K562 (cell line): ENCODE measurements around the gene ITPR2. TPM values are rescaled to one million over a fixed set of nuclear protein-coding genes. Genes with fewer than 3 reads are reported as not detected.

Experiments
- ATAC-seq: fragments of 200-7000 bp; cut with Tn5 transposase; 3 replicates; pipeline ENCODE4 v1.9.1; 2020; ENCODE audit warnings: moderate library complexity
- BruUV-seq: library from RNA; stranded (reverse); fragments of 400-500 nt; replicated peaks from 2 replicates; lab custom pipeline; 2021; lab: Mats Ljungman, UMichigan
- CTCF ChIA-PET: fragments of 300-600 bp; formaldehyde crosslinking; extraction: SDS; loops from one replicate; lab custom pipeline; 2021; ENCODE audit warnings: low intra/inter-chr PET ratio; lab: Yijun Ruan, JAX
- POLR2A ChIA-PET: fragments of 300-600, 350-650 bp; sonication (Branson Sonifier 250); formaldehyde crosslinking; extraction: SDS; loops from one replicate; lab custom pipeline; 2021; ENCODE audit warnings: antibody characterized with exemption, inconsistent platforms; lab: Yijun Ruan, JAX
- DNase-seq, 4 experiments: peaks; one replicate each; pipeline versions ENCODE4 v3.0.0 to v3.0.0-alpha.2; 2011 to 2018; ENCODE audit warnings: low spot score in 3 of 4, mixed read lengths in 3 of 4; ENCODE audit errors: extremely low read depth in 1 of 4
- FAIRE-seq: peaks from 2 replicates; lab custom pipeline; 2011; peaks lifted over from hg19 to GRCh38; lab: Jason Lieb, UNC
- H2AFZ ChIP-seq: 2 replicates; pipeline ENCODE4 v1.6.0; 2011; ENCODE audit warnings: low read depth, low read length, control low read depth, inconsistent platforms
- H3K27ac ChIP-seq: fragments of 200-600 bp; 3 replicates; pipeline ENCODE4 v1.8.0; 2011; ENCODE audit warnings: low read depth, mild to moderate bottlenecking, control low read depth, inconsistent platforms, low read length, moderate library complexity, mixed read lengths; ENCODE audit errors: extremely low read depth
- H3K27me3 ChIP-seq, 2 experiments: fragments of 300-600 bp in 1 of 2; 2 replicates in 1 of 2; 3 replicates in 1 of 2; pipeline versions ENCODE4 v1.6.0 to v1.8.0; 2011; ENCODE audit warnings: inconsistent platforms in 2 of 2, low read length in 2 of 2, mild to moderate bottlenecking in 1 of 2, mixed read lengths in 1 of 2, moderate library complexity in 1 of 2; ENCODE audit not compliant: control insufficient read depth in 2 of 2, insufficient read depth in 2 of 2
- H3K36me3 ChIP-seq: fragments of 300-600 bp; 3 replicates; pipeline ENCODE4 v1.8.0; 2011; ENCODE audit warnings: mild to moderate bottlenecking, low read length, inconsistent platforms; ENCODE audit not compliant: control insufficient read depth, insufficient read depth
- H3K4me1 ChIP-seq, 2 experiments: fragments of 200-600 bp in 1 of 2; replicated peaks in 1 of 2; 2 replicates in 1 of 2; 3 replicates in 1 of 2; pipeline versions ENCODE4 v1.5.1 to v1.8.0; 2011; ENCODE audit warnings: inconsistent platforms in 2 of 2, low read length in 2 of 2, mild to moderate bottlenecking in 1 of 2, mixed read lengths in 1 of 2, moderate library complexity in 1 of 2; ENCODE audit not compliant: control insufficient read depth in 2 of 2, insufficient read depth in 2 of 2
- H3K4me2 ChIP-seq: 2 replicates; pipeline ENCODE4 v1.6.1; 2011; ENCODE audit warnings: low read length, control low read depth, inconsistent platforms, mixed read lengths; ENCODE audit not compliant: insufficient read depth
- H3K4me3 ChIP-seq: fragments of 200-600 bp; sonication (generic), shearing (Covaris generic); 2 replicates; pipeline ENCODE4 v1.5.1; 2016; ENCODE audit warnings: control low read depth, inconsistent platforms
- H3K79me2 ChIP-seq: fragments of 200-600 bp; 3 replicates; pipeline ENCODE4 v1.8.0; 2011; ENCODE audit warnings: low read length, inconsistent platforms; ENCODE audit not compliant: control insufficient read depth, insufficient read depth
- H3K9ac ChIP-seq, 2 experiments: 2 replicates each; pipeline versions ENCODE4 v1.6.0 to v1.6.1; 2011; ENCODE audit warnings: low read depth in 2 of 2, low read length in 2 of 2, control low read depth in 1 of 2, inconsistent platforms in 1 of 2, mild to moderate bottlenecking in 1 of 2, mixed read lengths in 1 of 2; ENCODE audit not compliant: insufficient read depth in 1 of 2
- H3K9me1 ChIP-seq: one replicate; pipeline ENCODE4 v1.6.0; 2011; ENCODE audit warnings: inconsistent platforms, mild to moderate bottlenecking, low read length, moderate library complexity; ENCODE audit not compliant: control insufficient read depth, insufficient read depth
- H3K9me3 ChIP-seq: replicated peaks from 2 replicates; pipeline ENCODE4 v1.5.1; 2011; ENCODE audit warnings: low read depth, low read length, inconsistent platforms; ENCODE audit not compliant: control insufficient read depth, insufficient read depth
- H4K20me1 ChIP-seq: replicated peaks from 2 replicates; pipeline ENCODE4 v1.6.1; 2011; ENCODE audit warnings: low read length, inconsistent platforms, mixed read lengths; ENCODE audit not compliant: control insufficient read depth, insufficient read depth
- HDAC2 ChIP-seq: fragments of 450-650 bp; IDR thresholded peaks from 2 replicates; pipeline ENCODE4 v1.6.1; 2016; ENCODE audit warnings: mild to moderate bottlenecking
- KDM2B ChIP-seq: fragments of 250-450 bp; sonication (Bioruptor Pico); IDR thresholded peaks from 2 replicates; pipeline ENCODE4 v1.8.0; 2021; ENCODE audit warnings: mild to moderate bottlenecking, moderate library complexity
- MTF1 ChIP-seq: fragments of 250-450 bp; sonication (Bioruptor Pico); IDR thresholded peaks from 2 replicates; pipeline ENCODE4 v1.9.0; 2021; ENCODE audit warnings: moderate library complexity, mild to moderate bottlenecking, inconsistent platforms, borderline replicate concordance
- NCOA2 ChIP-seq, 2 experiments: fragments of 450-650 bp; IDR thresholded peaks; 2 replicates each; pipeline ENCODE4 v1.6.1; 2018; ENCODE audit warnings: mild to moderate bottlenecking in 2 of 2, moderate library complexity in 1 of 2; ENCODE audit not compliant: partially characterized antibody in 2 of 2
- SIRT6 ChIP-seq: IDR thresholded peaks from one replicate; pipeline ENCODE4 v1.6.1; 2012; ENCODE audit warnings: low read depth, mild to moderate bottlenecking, control low read depth, inconsistent platforms, low read length, moderate library complexity
- SIX5 ChIP-seq, 2 experiments: IDR thresholded peaks; 2 replicates each; pipeline ENCODE4 v1.6.1; 2011; ENCODE audit warnings: low read length in 2 of 2, borderline replicate concordance in 1 of 2, low read depth in 1 of 2, mild to moderate bottlenecking in 1 of 2, moderate library complexity in 1 of 2; ENCODE audit not compliant: insufficient read depth in 1 of 2
- SUPT5H ChIP-seq: fragments of 450-650 bp; IDR thresholded peaks from 2 replicates; pipeline ENCODE4 v1.6.1; 2016
- ZNF253 ChIP-seq: fragments of 250-450 bp; sonication (Bioruptor Pico); conservative IDR thresholded peaks from 2 replicates; pipeline ENCODE4 v1.6.1; 2021; ENCODE audit warnings: mild to moderate bottlenecking
- ZNF696 ChIP-seq: fragments of 250-450 bp; sonication (Bioruptor Pico); conservative IDR thresholded peaks from 2 replicates; pipeline ENCODE4 v1.4.0; 2020; ENCODE audit warnings: mild to moderate bottlenecking, moderate library complexity
- ZNF75A ChIP-seq: fragments of 450-650 bp; formaldehyde crosslinking; IDR thresholded peaks from 2 replicates; pipeline ENCODE4 v1.4.0; 2020; ENCODE audit warnings: mild to moderate bottlenecking
- ZNF766 ChIP-seq: fragments of 200-800 bp; sonication (Bioruptor generic); conservative IDR thresholded peaks from 2 replicates; pipeline ENCODE4 v1.6.1; 2016; ENCODE audit warnings: missing genetic modification characterization, missing compliant biosample characterization
- ZNF830 ChIP-seq: fragments of 250-450 bp; sonication (Bioruptor Pico); IDR thresholded peaks from 2 replicates; pipeline ENCODE4 v1.5.0; 2021; ENCODE audit warnings: mild to moderate bottlenecking
- WGBS: fragments of 100-300 bp; shearing (Covaris generic); methylation state at CpG from one replicate; pipeline ENCODE4 v1.1.6; 2016; ENCODE audit warnings: low coverage, mixed read lengths; ENCODE audit not compliant: insufficient coverage; ENCODE audit errors: missing lambda C conversion rate; 5-methylcytosine and 5-hydroxymethylcytosine counted together
- in situ Hi-C: fragments of 300-500 bp; cut with MboI; formaldehyde crosslinking; loops from 4 replicates; pipeline ENCODE4 v1.15.0; 2018; ENCODE audit warnings: inconsistent platforms, mixed read lengths
- intact Hi-C: fragments of 100-400 bp; cut with micrococcal nuclease; formaldehyde crosslinking; loops from 2 replicates; pipeline ENCODE4 v1.14.2; 2022
- polyA plus RNA-seq, 8 experiments: library from polyadenylated mRNA; depleted of rRNA in 4 of 8; stranded (reverse) in 5 of 8; unstranded in 3 of 8; fragments of >200 nt; fragmentation: Nextera tagmentation in 2 of 8; fragmentation: Illumina TruSeq in 1 of 8; extraction: Ambion mirVana in 2 of 8; extraction: Trizol in 1 of 8; gene quantifications; 2 replicates each; pipeline versions ENCODE4 v1.2.1 to v1.2.3, GENCODE V29; 2011 to 2014; ENCODE audit warnings: inconsistent platforms in 1 of 8, missing spikeins in 1 of 8
- total RNA-seq, 7 experiments: library from RNA; depleted of rRNA in 6 of 7; stranded (reverse); fragments of >200 nt in 6 of 7; fragmentation: Illumina TruSeq in 2 of 7; extraction: Trizol in 2 of 7; gene quantifications; 2 replicates each; pipeline versions ENCODE4 v1.2.1 to v1.2.3, GENCODE V29; 2011 to 2021; ENCODE audit warnings: low replicate concordance in 1 of 7
- TF ChIP-seq, protein P1 (sequence below), 2 experiments: IDR thresholded peaks; 2 replicates each; pipeline ENCODE4 v1.6.1; 2011; ENCODE audit warnings: borderline replicate concordance in 1 of 2, control low read depth in 1 of 2, low read depth in 1 of 2, low read length in 1 of 2, mild to moderate bottlenecking in 1 of 2, mixed read lengths in 1 of 2, moderate library complexity in 1 of 2; ENCODE audit not compliant: insufficient read depth in 1 of 2, insufficient read length in 1 of 2, poor library complexity in 1 of 2, severe bottlenecking in 1 of 2; ENCODE audit errors: extremely low read depth in 1 of 2
- TF ChIP-seq, protein P2 (sequence below): fragments of 250-450 bp; sonication (Bioruptor Pico); IDR thresholded peaks from 2 replicates; pipeline ENCODE4 v1.8.0; 2022; ENCODE audit warnings: inconsistent platforms
- TF ChIP-seq, protein P3 (sequence below): sonication (generic); formaldehyde crosslinking; IDR thresholded peaks from 2 replicates; pipeline ENCODE4 v1.8.0; 2022; ENCODE audit warnings: missing genetic modification reagents, mild to moderate bottlenecking, borderline replicate concordance
- TF ChIP-seq, protein P4 (sequence below): fragments of 200-400 bp; formaldehyde crosslinking; IDR thresholded peaks from 2 replicates; pipeline ENCODE4 v1.6.1; 2017; ENCODE audit warnings: mild to moderate bottlenecking, low read depth, low read length, moderate library complexity

The ITPR2 gene
- total and polyA plus RNA-seq, 9 of the 15 experiments (the other 6 are each of a cell fraction or from before 2014, with no cell fraction given): 0.21 to 3.3 (median 0.95) TPM

DNA sequence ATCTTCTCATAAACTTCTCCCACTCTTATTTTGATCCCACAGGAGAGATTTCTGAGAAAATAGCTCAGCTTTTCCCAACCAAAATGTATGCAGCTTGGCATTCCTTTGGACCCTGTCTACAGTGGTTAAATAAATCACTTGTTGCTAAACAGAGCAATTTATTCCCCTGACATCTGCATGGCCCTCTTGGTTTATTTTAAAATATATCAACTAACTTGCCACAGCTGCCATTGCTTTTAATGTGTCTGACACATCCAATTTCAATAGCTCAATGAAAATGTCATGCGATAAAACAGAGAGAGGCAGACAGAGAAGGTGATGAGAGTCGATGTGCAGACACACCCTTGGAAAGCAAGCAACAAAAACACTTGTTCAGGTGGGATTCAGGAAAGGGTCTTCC, 509.3 kb downstream of the ITPR2 start:
- Histone ChIP-seq H3K9me1 (no peaks in the 10 kb centered on the region), H2AFZ (no peak overlapping the region), H3K9me3 (no peaks in the 10 kb centered on the region), H3K9ac (no peak overlapping the region), H3K4me2 (no peak overlapping the region), H3K79me2 (no peaks in the 10 kb centered on the region), H4K20me1 (no peaks in the 10 kb centered on the region), H3K36me3 (no peaks in the 10 kb centered on the region), H3K4me1 (peaks cover under 1 to 5% of the 10 kb centered on the region in 2 experiments; a peak in 2 of 5 replicates), H3K4me3 (no peak overlapping the region), H3K27ac (no peak overlapping the region), H3K27me3 (no peaks in the 10 kb centered on the region; a peak in 1 of 5 replicates)
- ATAC-seq: no peak
- WGBS: 19% methylated on average over 2 of the region's 2 CpGs
- intact Hi-C loops (no loop called here), in situ Hi-C loops (no loop called here)
- BruUV-seq: no TSS peak
- TF ChIP-seq, protein P1, sequence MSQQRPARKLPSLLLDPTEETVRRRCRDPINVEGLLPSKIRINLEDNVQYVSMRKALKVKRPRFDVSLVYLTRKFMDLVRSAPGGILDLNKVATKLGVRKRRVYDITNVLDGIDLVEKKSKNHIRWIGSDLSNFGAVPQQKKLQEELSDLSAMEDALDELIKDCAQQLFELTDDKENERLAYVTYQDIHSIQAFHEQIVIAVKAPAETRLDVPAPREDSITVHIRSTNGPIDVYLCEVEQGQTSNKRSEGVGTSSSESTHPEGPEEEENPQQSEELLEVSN (IDR thresholded peaks at IDR 0.05; ENCODE audit: borderline replicate concordance in 1 of 2, extremely low read depth in 1 of 2, insufficient read depth in 1 of 2, insufficient read length in 1 of 2, low read depth in 1 of 2, low read length in 1 of 2, poor library complexity in 1 of 2, severe bottlenecking in 1 of 2): no peak
- TF ChIP-seq MTF1 (CRISPR knock-in tag) (no peak), KDM2B (CRISPR knock-in tag) (no peak), ZNF253 (CRISPR knock-in tag) (no peak), SIX5 (IDR thresholded peaks at IDR 0.05; ENCODE audit: borderline replicate concordance in 1 of 2, insufficient read depth in 1 of 2, low read depth in 1 of 2, low read length in 2 of 2) (no peak), ZNF75A (CRISPR knock-in tag) (no peak), SIRT6 (no peak), ZNF696 (CRISPR knock-in tag) (no peak), ZNF830 (CRISPR knock-in tag) (no peak), ZNF766 (CRISPR knock-in tag) (no peak), SUPT5H (no peak), HDAC2 (no peak), NCOA2 (IDR thresholded peaks at IDR 0.05; ENCODE audit: partially characterized antibody in 2 of 2) (no peak)
- TF ChIP-seq, protein P2, sequence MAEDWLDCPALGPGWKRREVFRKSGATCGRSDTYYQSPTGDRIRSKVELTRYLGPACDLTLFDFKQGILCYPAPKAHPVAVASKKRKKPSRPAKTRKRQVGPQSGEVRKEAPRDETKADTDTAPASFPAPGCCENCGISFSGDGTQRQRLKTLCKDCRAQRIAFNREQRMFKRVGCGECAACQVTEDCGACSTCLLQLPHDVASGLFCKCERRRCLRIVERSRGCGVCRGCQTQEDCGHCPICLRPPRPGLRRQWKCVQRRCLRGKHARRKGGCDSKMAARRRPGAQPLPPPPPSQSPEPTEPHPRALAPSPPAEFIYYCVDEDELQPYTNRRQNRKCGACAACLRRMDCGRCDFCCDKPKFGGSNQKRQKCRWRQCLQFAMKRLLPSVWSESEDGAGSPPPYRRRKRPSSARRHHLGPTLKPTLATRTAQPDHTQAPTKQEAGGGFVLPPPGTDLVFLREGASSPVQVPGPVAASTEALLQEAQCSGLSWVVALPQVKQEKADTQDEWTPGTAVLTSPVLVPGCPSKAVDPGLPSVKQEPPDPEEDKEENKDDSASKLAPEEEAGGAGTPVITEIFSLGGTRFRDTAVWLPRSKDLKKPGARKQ (CRISPR knock-in tag): no peak
- TF ChIP-seq, protein P3, sequence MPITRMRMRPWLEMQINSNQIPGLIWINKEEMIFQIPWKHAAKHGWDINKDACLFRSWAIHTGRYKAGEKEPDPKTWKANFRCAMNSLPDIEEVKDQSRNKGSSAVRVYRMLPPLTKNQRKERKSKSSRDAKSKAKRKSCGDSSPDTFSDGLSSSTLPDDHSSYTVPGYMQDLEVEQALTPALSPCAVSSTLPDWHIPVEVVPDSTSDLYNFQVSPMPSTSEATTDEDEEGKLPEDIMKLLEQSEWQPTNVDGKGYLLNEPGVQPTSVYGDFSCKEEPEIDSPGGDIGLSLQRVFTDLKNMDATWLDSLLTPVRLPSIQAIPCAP: no peak
- TF ChIP-seq, protein P4, sequence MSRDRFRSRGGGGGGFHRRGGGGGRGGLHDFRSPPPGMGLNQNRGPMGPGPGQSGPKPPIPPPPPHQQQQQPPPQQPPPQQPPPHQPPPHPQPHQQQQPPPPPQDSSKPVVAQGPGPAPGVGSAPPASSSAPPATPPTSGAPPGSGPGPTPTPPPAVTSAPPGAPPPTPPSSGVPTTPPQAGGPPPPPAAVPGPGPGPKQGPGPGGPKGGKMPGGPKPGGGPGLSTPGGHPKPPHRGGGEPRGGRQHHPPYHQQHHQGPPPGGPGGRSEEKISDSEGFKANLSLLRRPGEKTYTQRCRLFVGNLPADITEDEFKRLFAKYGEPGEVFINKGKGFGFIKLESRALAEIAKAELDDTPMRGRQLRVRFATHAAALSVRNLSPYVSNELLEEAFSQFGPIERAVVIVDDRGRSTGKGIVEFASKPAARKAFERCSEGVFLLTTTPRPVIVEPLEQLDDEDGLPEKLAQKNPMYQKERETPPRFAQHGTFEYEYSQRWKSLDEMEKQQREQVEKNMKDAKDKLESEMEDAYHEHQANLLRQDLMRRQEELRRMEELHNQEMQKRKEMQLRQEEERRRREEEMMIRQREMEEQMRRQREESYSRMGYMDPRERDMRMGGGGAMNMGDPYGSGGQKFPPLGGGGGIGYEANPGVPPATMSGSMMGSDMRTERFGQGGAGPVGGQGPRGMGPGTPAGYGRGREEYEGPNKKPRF: no peak
- ChIA-PET POLR2A (no interaction called here), CTCF (interaction anchor here (0.5 kb wide), 1 partner anchor 49 kb away, joined by 3 read pairs; no protein-coding TSS in a partner anchor)
- DNase-seq: no peak
- no peak for FAIRE-seq
